HCT116 (cell line): ENCODE data around the gene RNASEH2B. TPM values are rescaled to one million over a fixed set of nuclear protein-coding genes. Genes with fewer than 3 reads are reported as not detected.

Experiments
- ATAC-seq: fragments of 200-7000 bp; cut with Tn5 transposase; 2 replicates; pipeline ENCODE4 v1.9.1; 2020; ENCODE audit warnings: mild to moderate bottlenecking, moderate library complexity
- BruUV-seq: library from RNA; stranded (reverse); fragments of 400-500 nt; replicated peaks from 2 replicates; lab custom pipeline; 2021; lab: Mats Ljungman, UMichigan
- CTCF ChIA-PET: fragments of 300-600 bp; sonication (Branson Sonifier 250); formaldehyde crosslinking; loops from one replicate; lab custom pipeline; 2021; ENCODE audit warnings: antibody characterized with exemption; lab: Charles Lee
- POLR2A ChIA-PET: fragments of 300-600, 350-600 bp; sonication (Branson Sonifier 250); formaldehyde crosslinking; loops from one replicate; lab custom pipeline; 2021; ENCODE audit warnings: antibody characterized with exemption; lab: Charles Lee
- RAD21 ChIA-PET, 2 experiments: fragments of 300-600 bp; sonication (Branson Sonifier 250); formaldehyde crosslinking; loops; one replicate each; lab custom pipeline; 2023; ENCODE audit warnings: low total read pairs in 2 of 2; ENCODE audit not compliant: uncharacterized antibody in 2 of 2, unreplicated experiment in 2 of 2, low non-redundant PET in 1 of 2; lab: Charles Lee
- DNase-seq: peaks from one replicate; pipeline ENCODE4 v3.0.0-alpha.2; 2010; ENCODE audit warnings: low read depth, low spot score
- H2AFZ ChIP-seq: fragments of 200-600 bp; shearing (Covaris generic), sonication (generic); 2 replicates; pipeline ENCODE4 v1.6.1; 2017; ENCODE audit warnings: low read depth, mixed run types, mixed read lengths, antibody characterized with exemption, low read length; ENCODE audit not compliant: poor library complexity, severe bottlenecking
- H3K27ac ChIP-seq: 2 replicates; pipeline ENCODE4 v1.5.1; 2012; ENCODE audit warnings: low read depth, low read length
- H3K27me3 ChIP-seq: fragments of 200-600 bp; sonication (generic); 2 replicates; pipeline ENCODE4 v1.6.1; 2016; ENCODE audit warnings: mixed run types, low read length, mixed read lengths; ENCODE audit not compliant: insufficient read depth
- H3K36me3 ChIP-seq, 2 experiments: fragments of 200-500 bp in 1 of 2; fragments of 200-600 bp in 1 of 2; sonication (Bioruptor generic) in 1 of 2; sonication (generic) in 1 of 2; 2 replicates each; pipeline versions ENCODE4 v1.5.1 to v1.6.1; 2014 to 2016; ENCODE audit warnings: low read length in 2 of 2, inconsistent platforms in 1 of 2, mixed read lengths in 1 of 2, mixed run types in 1 of 2; ENCODE audit not compliant: insufficient read depth in 2 of 2, control insufficient read depth in 1 of 2
- H3K4me1 ChIP-seq, 2 experiments: fragments of 200-600 bp in 1 of 2; sonication (generic) in 1 of 2; 2 replicates each; pipeline versions ENCODE4 v1.5.1 to v1.6.1; 2012 to 2017; ENCODE audit warnings: low read length in 2 of 2, inconsistent platforms in 1 of 2, mild to moderate bottlenecking in 1 of 2, mixed read lengths in 1 of 2, mixed run types in 1 of 2, moderate library complexity in 1 of 2; ENCODE audit not compliant: insufficient read depth in 2 of 2, control insufficient read depth in 1 of 2
- H3K4me2 ChIP-seq: fragments of 200-600 bp; sonication (generic); 2 replicates; pipeline ENCODE4 v1.6.1; 2017; ENCODE audit warnings: mixed run types, low read length, mixed read lengths
- H3K4me3 ChIP-seq, 2 experiments: fragments of 200-600 bp in 1 of 2; sonication (generic) in 1 of 2; replicated peaks in 1 of 2; 2 replicates each; pipeline ENCODE4 v1.5.1; 2011 to 2016; ENCODE audit warnings: low read length in 2 of 2, control low read depth in 1 of 2, low read depth in 1 of 2, mild to moderate bottlenecking in 1 of 2, mixed read lengths in 1 of 2, mixed run types in 1 of 2
- H3K79me2 ChIP-seq: fragments of 200-600 bp; sonication (generic); 2 replicates; pipeline ENCODE4 v1.6.1; 2017; ENCODE audit warnings: mild to moderate bottlenecking, mixed run types, low read length, moderate library complexity, mixed read lengths; ENCODE audit not compliant: insufficient read depth
- H3K9ac ChIP-seq: fragments of 200-600 bp; sonication (generic); 2 replicates; pipeline ENCODE4 v1.6.1; 2016; ENCODE audit warnings: low read length, mixed read lengths
- H3K9me2 ChIP-seq: fragments of 200-600 bp; sonication (generic), shearing (Covaris generic); 2 replicates; pipeline ENCODE4 v1.6.1; 2017; ENCODE audit warnings: mixed run types, mild to moderate bottlenecking, moderate library complexity; ENCODE audit not compliant: insufficient read depth
- H3K9me3 ChIP-seq, 2 experiments: fragments of 200-500 bp in 1 of 2; fragments of 200-600 bp in 1 of 2; sonication (Bioruptor generic) in 1 of 2; sonication (generic) in 1 of 2; 2 replicates each; pipeline ENCODE4 v1.6.1; 2014 to 2017; ENCODE audit warnings: low read length in 2 of 2, mixed read lengths in 2 of 2, inconsistent platforms in 1 of 2, low read depth in 1 of 2, mild to moderate bottlenecking in 1 of 2, mixed run types in 1 of 2, moderate library complexity in 1 of 2; ENCODE audit not compliant: control insufficient read depth in 1 of 2, insufficient read depth in 1 of 2
- H4K20me1 ChIP-seq: fragments of 200-600 bp; sonication (generic), shearing (Covaris generic); 2 replicates; pipeline ENCODE4 v1.6.1; 2017; ENCODE audit warnings: mixed run types, mild to moderate bottlenecking, moderate library complexity; ENCODE audit not compliant: insufficient read depth
- CBX3 ChIP-seq: IDR thresholded peaks from 2 replicates; pipeline ENCODE4 v1.6.1; 2012; ENCODE audit warnings: low read depth
- CEBPB ChIP-seq: IDR thresholded peaks from 2 replicates; pipeline ENCODE4 v1.6.1; 2012; ENCODE audit warnings: low read depth
- FOSL1 ChIP-seq: IDR thresholded peaks from 2 replicates; pipeline ENCODE4 v1.6.1; 2012; ENCODE audit warnings: low read depth
- JUND ChIP-seq: IDR thresholded peaks from 2 replicates; pipeline ENCODE4 v1.6.1; 2012
- POLR2A ChIP-seq: IDR thresholded peaks from 2 replicates; pipeline ENCODE4 v1.7.0; 2011; ENCODE audit warnings: borderline replicate concordance; ENCODE audit not compliant: insufficient read depth, insufficient read length; ENCODE audit errors: extremely low read depth
- POLR2AphosphoS5 ChIP-seq: IDR thresholded peaks from 2 replicates; pipeline ENCODE4 v1.6.1; 2011; ENCODE audit warnings: mild to moderate bottlenecking, low read depth, low read length, moderate library complexity
- RAD21 ChIP-seq: IDR thresholded peaks from 2 replicates; pipeline ENCODE4 v1.6.1; 2012; ENCODE audit warnings: low read depth, mild to moderate bottlenecking
- YY1 ChIP-seq: IDR thresholded peaks from 2 replicates; pipeline ENCODE4 v1.6.1; 2011; ENCODE audit warnings: low read length, low read depth, moderate library complexity, mild to moderate bottlenecking; ENCODE audit not compliant: insufficient replicate concordance; ENCODE audit errors: extremely low read depth
- ZFX ChIP-seq: fragments of 450-650 bp; IDR thresholded peaks from 2 replicates; pipeline ENCODE4 v1.6.1; 2017
- intact Hi-C: fragments of 100-400 bp; cut with micrococcal nuclease; formaldehyde crosslinking; loops from 2 replicates; pipeline ENCODE4 v1.10.0; 2022
- total RNA-seq: library from RNA; stranded (reverse); gene quantifications from one replicate; pipeline ENCODE4 v1.2.1, GENCODE V29; 2021; ENCODE audit not compliant: unreplicated experiment
- TF ChIP-seq, protein P1 (sequence below): IDR thresholded peaks from 2 replicates; pipeline ENCODE4 v1.6.1; 2012

Gene RNASEH2B
- total RNA-seq, 1 experiment from 2014 or later: 41.3 TPM

DNA sequence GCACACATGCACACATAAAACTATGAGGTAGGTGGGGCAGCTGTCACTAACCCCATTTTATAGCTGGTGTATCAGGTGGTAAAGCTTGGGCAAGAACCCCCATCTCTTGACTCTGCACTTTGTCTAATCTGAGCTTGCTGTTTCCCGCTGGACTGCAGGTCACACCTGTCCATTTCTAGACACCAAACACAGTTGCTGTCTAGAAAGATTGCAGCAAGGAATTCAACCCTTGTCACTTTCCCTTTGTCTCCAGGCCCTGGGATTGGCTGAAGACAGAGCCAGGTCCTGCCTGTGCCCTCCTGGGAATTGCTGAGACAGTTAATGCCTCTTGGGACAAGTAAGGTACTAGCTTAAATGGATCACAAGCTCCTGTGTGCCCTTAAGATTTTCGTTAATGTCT lies 83.8 kb downstream of the RNASEH2B start:
- ATAC-seq (no peak), DNase-seq (no peak)
- no TSS peak for BruUV-seq
- TF ChIP-seq CBX3: no peak
- TF ChIP-seq ZFX: no peak
- no peak overlapping the region for H2AFZ ChIP-seq
- no peak overlapping the region for H3K4me2 ChIP-seq
- H4K20me1 ChIP-seq: no peaks in the 10 kb centered on the region
- no peaks in the 10 kb centered on the region for H3K4me1 ChIP-seq
- H3K36me3 ChIP-seq: no peaks in the 10 kb centered on the region
- no peak overlapping the region for H3K27ac ChIP-seq
- ChIA-PET RAD21 (no interaction called here), CTCF (no interaction called here), POLR2A (no interaction called here)
- no peaks in the 10 kb centered on the region for H3K9me3 ChIP-seq
- no peaks in the 10 kb centered on the region for H3K9me2 ChIP-seq
- H3K79me2 ChIP-seq: no peaks in the 10 kb centered on the region
- H3K9ac ChIP-seq: no peak overlapping the region
- H3K27me3 ChIP-seq: no peaks in the 10 kb centered on the region
- H3K4me3 ChIP-seq: no peak overlapping the region
- intact Hi-C loops: no loop called here

DNA sequence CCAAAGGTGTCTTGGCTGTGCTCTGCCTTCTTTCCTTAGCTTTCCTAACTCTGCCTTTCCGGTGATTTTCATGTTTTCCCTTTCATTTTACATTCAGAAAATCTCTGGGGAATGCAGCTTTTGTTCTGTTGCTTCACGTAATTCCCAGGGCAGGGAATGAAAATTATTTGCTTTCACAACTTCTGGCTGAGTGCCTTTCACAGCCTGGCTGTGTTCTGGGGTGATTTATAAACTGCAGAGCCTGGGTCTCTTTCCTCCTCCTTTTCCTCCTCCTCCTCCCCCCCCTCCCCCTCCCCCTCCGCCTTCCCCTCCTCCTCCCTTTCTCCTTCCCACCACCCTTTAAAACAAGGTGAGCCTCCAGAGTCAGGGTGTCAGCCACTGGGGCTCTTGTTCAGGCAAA lies 84.3 kb downstream of the RNASEH2B start:
- CTCF ChIA-PET: no interaction called here

More for the DNA sequence above, 84.3 kb downstream of the RNASEH2B start:
- no TSS peak for BruUV-seq
- Histone ChIP-seq H2AFZ (no peak overlapping the region), H3K4me1 (no peaks in the 10 kb centered on the region), H4K20me1 (no peaks in the 10 kb centered on the region), H3K4me2 (no peak overlapping the region), H3K4me3 (no peak overlapping the region), H3K9me2 (no peaks in the 10 kb centered on the region), H3K27me3 (no peaks in the 10 kb centered on the region), H3K36me3 (no peaks in the 10 kb centered on the region), H3K79me2 (no peaks in the 10 kb centered on the region), H3K27ac (no peak overlapping the region), H3K9me3 (no peaks in the 10 kb centered on the region), H3K9ac (no peak overlapping the region)
- POLR2A ChIA-PET: no interaction called here
- ATAC-seq (no peak), DNase-seq (no peak)
- RAD21 ChIA-PET: no interaction called here
- intact Hi-C loops: no loop called here
- TF ChIP-seq RAD21 (no peak), CBX3 (no peak), POLR2A (no peak), CEBPB (no peak), JUND (no peak), POLR2AphosphoS5 (no peak), YY1 (no peak), FOSL1 (no peak)
- TF ChIP-seq, protein P1, sequence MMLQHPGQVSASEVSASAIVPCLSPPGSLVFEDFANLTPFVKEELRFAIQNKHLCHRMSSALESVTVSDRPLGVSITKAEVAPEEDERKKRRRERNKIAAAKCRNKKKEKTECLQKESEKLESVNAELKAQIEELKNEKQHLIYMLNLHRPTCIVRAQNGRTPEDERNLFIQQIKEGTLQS: no peak
